Vagina (tissue), 2 donors: Measurements from ENCODE around the gene DHDH. TPM values are rescaled to one million over a fixed set of nuclear protein-coding genes. Genes with fewer than 3 reads are reported as not detected.

ENCODE experiments used
- DNase-seq, 2 donors: peaks; one replicate each; pipeline ENCODE4 v3.0.0-alpha.2; 2017; ENCODE audit errors: extremely low spot score in 2 of 2
- H3K27ac ChIP-seq: fragments of 200-600 bp; sonication (generic); one replicate; pipeline ENCODE4 v1.5.1; 2019
- H3K27me3 ChIP-seq: fragments of 200-600 bp; sonication (generic); one replicate; pipeline ENCODE4 v1.5.1; 2019
- H3K36me3 ChIP-seq, 2 donors: fragments of 200-600 bp; sonication (generic); one replicate each; pipeline ENCODE4 v1.5.1; 2017 to 2019
- H3K4me1 ChIP-seq: fragments of 200-600 bp; sonication (generic); one replicate; pipeline ENCODE4 v1.5.1; 2019
- H3K4me3 ChIP-seq, 2 donors: fragments of 200-600 bp; sonication (generic); 1 replicate in 1 of 2; 2 replicates in 1 of 2; pipeline ENCODE4 v1.5.1; 2016 to 2019
- H3K9me3 ChIP-seq: fragments of 200-600 bp; sonication (generic); one replicate; pipeline ENCODE4 v1.5.1; 2019
- POLR2A ChIP-seq, 2 donors: fragments of 450-650 bp; IDR thresholded peaks; one replicate each; pipeline ENCODE4 v1.6.1; 2017; ENCODE audit warnings: antibody characterized with exemption in 2 of 2, mild to moderate bottlenecking in 2 of 2, moderate library complexity in 2 of 2
- POLR2AphosphoS5 ChIP-seq, 2 donors: sonication (generic); formaldehyde crosslinking; IDR thresholded peaks; one replicate each; pipeline ENCODE4 v1.9.0; 2017; ENCODE audit warnings: antibody characterized with exemption in 2 of 2, mild to moderate bottlenecking in 2 of 2, low read depth in 1 of 2; ENCODE audit not compliant: insufficient read depth in 1 of 2
- intact Hi-C: fragments of 100-400 bp; cut with DNase I; formaldehyde crosslinking; loops from one replicate; pipeline ENCODE4 v1.15.1; 2023
- total RNA-seq: library from RNA; depleted of rRNA; stranded (reverse); fragments of >200 nt; gene quantifications from one replicate; pipeline ENCODE4 v1.2.3, GENCODE V29; 2016
- TF ChIP-seq, protein P1 (sequence below), 3 experiments: fragments of 450-650 bp in 2 of 3; fragments of 200-600 bp in 1 of 3; sonication (generic) in 1 of 3; IDR thresholded peaks; one replicate each; pipeline ENCODE4 v1.5.1; 2017 to 2019; ENCODE audit warnings: antibody characterized with exemption in 3 of 3, mild to moderate bottlenecking in 2 of 3, moderate library complexity in 2 of 3

The DHDH gene
- total RNA-seq, 1 donor from 2014 or later: not detected

DNA sequence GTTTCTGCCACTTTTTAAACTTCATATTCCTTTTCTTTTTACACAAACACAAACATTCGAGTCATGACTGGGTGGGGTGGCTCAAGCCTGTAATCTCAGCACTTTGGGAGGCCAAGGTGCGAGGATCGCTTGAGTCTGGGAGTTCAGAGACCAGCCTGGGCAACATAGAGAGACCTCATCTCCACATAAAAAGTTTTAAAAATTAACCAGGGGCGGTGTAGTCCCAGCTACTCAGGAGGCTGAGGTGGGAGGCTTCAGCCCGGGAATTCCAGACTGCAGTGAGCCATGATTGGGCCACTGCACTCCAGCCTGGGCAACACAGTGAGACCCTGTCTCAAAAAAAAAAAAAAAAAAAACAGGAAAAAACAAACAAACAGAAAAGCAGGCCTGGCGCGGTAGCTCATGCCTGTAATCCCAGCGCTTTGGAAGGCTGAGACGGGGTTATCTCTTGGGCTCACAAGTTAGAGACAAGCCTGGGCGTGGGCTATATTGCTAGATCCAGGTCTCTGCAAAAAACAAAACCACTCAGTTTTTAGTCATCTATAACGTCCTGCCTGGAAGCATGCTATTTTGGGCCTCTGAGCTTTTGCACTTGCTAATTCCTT, 20.6 kb downstream of the DHDH start:
- TF ChIP-seq POLR2A (IDR thresholded peaks at IDR 0.05): no peak
- TF ChIP-seq, protein P1, sequence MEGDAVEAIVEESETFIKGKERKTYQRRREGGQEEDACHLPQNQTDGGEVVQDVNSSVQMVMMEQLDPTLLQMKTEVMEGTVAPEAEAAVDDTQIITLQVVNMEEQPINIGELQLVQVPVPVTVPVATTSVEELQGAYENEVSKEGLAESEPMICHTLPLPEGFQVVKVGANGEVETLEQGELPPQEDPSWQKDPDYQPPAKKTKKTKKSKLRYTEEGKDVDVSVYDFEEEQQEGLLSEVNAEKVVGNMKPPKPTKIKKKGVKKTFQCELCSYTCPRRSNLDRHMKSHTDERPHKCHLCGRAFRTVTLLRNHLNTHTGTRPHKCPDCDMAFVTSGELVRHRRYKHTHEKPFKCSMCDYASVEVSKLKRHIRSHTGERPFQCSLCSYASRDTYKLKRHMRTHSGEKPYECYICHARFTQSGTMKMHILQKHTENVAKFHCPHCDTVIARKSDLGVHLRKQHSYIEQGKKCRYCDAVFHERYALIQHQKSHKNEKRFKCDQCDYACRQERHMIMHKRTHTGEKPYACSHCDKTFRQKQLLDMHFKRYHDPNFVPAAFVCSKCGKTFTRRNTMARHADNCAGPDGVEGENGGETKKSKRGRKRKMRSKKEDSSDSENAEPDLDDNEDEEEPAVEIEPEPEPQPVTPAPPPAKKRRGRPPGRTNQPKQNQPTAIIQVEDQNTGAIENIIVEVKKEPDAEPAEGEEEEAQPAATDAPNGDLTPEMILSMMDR (IDR thresholded peaks at IDR 0.05): no peak
- no peak for TF ChIP-seq POLR2AphosphoS5 (IDR thresholded peaks at IDR 0.05; ENCODE audit: insufficient read depth in 1 of 2, low read depth in 1 of 2)
- Histone ChIP-seq H3K4me1 (peaks cover 17% of the 10 kb centered on the region), H3K36me3 (no peaks in the 10 kb centered on the region), H3K9me3 (no peaks in the 10 kb centered on the region), H3K4me3 (peak overlapping the region; percentile 62 to 67), H3K27me3 (no peaks in the 10 kb centered on the region), H3K27ac (peak overlapping the region; percentile 89)
- no peak for DNase-seq
- intact Hi-C loops: loop anchor here (5.0 kb wide), 1 partner anchor 47 kb away; no protein-coding TSS in a partner anchor

DNA sequence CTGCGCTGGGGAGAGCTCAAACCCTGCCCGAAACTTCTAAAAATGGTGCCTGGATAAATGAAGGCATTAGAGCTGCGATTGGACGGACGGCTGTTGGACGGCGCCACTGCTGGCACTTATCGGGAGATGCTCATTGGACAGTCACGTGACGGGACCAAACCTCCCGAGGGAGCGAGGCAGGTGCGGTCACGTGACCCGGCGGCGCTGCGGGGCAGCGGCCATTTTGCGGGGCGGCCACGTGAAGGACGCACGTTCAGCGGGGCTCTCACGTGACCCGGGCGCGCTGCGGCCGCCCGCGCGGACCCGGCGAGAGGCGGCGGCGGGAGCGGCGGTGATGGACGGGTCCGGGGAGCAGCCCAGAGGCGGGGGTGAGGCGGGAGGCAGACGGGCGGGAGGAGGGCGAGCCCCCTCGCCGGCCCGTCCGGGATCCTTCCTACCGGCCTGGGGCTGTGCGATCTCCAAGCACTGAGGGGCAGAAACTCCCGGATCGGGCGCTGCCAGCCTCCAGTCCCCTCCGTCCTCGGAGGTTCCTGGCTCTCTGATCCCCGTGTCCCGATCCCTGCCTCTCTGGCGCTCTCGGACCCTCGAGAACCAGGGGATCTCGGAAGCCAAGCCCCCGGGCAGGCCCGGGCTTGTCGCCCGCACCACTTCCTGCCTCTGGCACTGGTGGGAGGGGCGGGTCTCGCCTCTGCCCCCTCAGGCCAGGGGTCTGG, 21.3 kb downstream of the DHDH start, which contains the start of gene BAX:
BAX (plus strand) TSS at position 281 of the 713 bp plus-strand sequence; CDS start at position 335, 54 bp downstream.
- Histone ChIP-seq H3K27me3 (no peaks in the 10 kb centered on the region), H3K4me1 (peaks cover 17% of the 10 kb centered on the region), H3K9me3 (no peaks in the 10 kb centered on the region), H3K4me3 (peak within 1 kb of the TSS; percentile 62 to 67), H3K27ac (peak within 1 kb of the TSS; percentile 89), H3K36me3 (no peaks in the 10 kb centered on the region)
- peak; percentile 63 to 89 for TF ChIP-seq POLR2AphosphoS5 (IDR thresholded peaks at IDR 0.05; ENCODE audit: insufficient read depth in 1 of 2, low read depth in 1 of 2)
- TF ChIP-seq, protein P1 (IDR thresholded peaks at IDR 0.05): peak in 1 of 3 experiments; percentile 28
- TF ChIP-seq POLR2A (IDR thresholded peaks at IDR 0.05): peak in 1 of 2 donors; percentile 58
- peak in 1 of 2 donors; percentile 94 for DNase-seq
- intact Hi-C loops: loop anchor here (5.0 kb wide), 1 partner anchor 47 kb away; no protein-coding TSS in a partner anchor

DNA sequence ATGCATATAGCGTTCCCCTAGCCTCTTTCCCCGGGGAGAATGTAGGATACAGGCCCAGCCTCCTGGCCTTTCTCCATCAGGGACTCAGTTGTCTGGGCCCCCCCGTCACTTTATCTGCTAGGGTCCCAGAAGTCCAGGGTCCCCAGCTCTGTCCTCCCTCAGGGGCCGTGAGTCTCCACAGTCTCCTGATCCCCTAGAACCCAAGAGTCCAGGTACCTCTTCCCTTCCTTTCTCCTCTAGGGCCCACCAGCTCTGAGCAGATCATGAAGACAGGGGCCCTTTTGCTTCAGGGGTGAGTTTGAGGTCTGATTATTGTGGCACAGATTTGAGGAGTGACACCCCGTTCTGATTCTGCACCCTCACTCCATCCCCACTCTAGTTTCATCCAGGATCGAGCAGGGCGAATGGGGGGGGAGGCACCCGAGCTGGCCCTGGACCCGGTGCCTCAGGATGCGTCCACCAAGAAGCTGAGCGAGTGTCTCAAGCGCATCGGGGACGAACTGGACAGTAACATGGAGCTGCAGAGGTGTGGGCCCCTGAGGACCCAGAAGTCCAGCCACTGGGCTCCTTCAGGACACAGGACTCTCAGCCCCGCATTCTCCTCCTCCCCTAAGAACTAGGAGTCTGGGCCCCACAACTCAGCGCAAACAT, 21.9 kb downstream of the DHDH start:
- peak overlapping the region; percentile 62 to 67 for H3K4me3 ChIP-seq
- H3K27ac ChIP-seq: peak overlapping the region; percentile 89
- no peaks in the 10 kb centered on the region for H3K36me3 ChIP-seq
- peaks cover 17% of the 10 kb centered on the region for H3K4me1 ChIP-seq
- TF ChIP-seq POLR2A (IDR thresholded peaks at IDR 0.05) (no peak), POLR2AphosphoS5 (IDR thresholded peaks at IDR 0.05; ENCODE audit: insufficient read depth in 1 of 2, low read depth in 1 of 2) (no peak)
- TF ChIP-seq, protein P1 (IDR thresholded peaks at IDR 0.05): no peak
- intact Hi-C loops: no loop called here
- no peaks in the 10 kb centered on the region for H3K27me3 ChIP-seq
- no peak for DNase-seq
- no peaks in the 10 kb centered on the region for H3K9me3 ChIP-seq

DNA sequence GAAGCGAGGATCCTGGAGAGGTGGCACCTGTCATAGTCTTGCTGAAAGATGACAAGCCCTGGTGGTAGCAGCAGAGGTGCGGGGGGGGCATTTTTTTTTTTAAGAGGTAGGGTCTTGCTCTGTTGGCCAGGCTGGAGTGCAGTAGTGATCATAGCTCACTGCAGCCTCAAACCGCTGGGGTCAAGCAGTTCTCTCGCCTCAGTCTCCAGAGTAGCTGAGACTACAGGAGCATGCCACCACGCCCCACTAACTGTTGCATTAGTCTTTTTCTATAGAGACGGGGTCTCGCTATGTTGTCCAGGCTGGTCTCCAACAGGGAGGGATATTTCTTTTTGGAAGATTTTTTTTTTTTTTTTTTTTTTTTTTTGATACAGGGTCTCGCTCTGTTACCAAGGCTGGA, 24.5 kb downstream of the DHDH start:
- Histone ChIP-seq H3K36me3 (peaks cover 0 to 4% of the 10 kb centered on the region in 2 donors), H3K27ac (no peak overlapping the region), H3K9me3 (no peaks in the 10 kb centered on the region), H3K4me1 (peaks cover 30% of the 10 kb centered on the region), H3K27me3 (no peaks in the 10 kb centered on the region), H3K4me3 (no peak overlapping the region)
- TF ChIP-seq POLR2A (IDR thresholded peaks at IDR 0.05) (no peak), POLR2AphosphoS5 (IDR thresholded peaks at IDR 0.05; ENCODE audit: insufficient read depth in 1 of 2, low read depth in 1 of 2) (no peak)
- TF ChIP-seq, protein P1 (IDR thresholded peaks at IDR 0.05): no peak
- DNase-seq: no peak
- intact Hi-C loops: no loop called here
